ENCODE results near the gene DRICH1.

DNA sequence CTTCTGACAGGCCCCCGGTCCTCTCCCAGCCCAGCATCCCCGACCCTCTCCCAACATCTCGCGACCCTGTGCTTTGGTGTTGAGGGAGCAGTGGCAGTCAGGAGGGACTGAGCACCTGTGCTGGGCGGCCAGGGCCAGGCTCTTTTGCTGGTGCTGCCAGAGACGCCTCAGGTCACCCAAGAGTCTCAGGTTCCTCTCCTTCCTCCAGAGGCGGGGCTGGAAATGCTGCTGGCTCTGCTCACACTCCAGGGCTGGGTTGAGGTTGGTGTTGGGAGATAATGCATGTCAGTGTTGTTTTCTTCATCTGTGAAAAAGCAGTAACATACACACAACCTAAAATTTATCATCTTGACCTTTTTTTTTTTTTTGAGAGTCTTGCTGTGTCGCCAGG lies 50.9 kb downstream of the DRICH1 start:
- TF ChIP-seq, protein P1, sequence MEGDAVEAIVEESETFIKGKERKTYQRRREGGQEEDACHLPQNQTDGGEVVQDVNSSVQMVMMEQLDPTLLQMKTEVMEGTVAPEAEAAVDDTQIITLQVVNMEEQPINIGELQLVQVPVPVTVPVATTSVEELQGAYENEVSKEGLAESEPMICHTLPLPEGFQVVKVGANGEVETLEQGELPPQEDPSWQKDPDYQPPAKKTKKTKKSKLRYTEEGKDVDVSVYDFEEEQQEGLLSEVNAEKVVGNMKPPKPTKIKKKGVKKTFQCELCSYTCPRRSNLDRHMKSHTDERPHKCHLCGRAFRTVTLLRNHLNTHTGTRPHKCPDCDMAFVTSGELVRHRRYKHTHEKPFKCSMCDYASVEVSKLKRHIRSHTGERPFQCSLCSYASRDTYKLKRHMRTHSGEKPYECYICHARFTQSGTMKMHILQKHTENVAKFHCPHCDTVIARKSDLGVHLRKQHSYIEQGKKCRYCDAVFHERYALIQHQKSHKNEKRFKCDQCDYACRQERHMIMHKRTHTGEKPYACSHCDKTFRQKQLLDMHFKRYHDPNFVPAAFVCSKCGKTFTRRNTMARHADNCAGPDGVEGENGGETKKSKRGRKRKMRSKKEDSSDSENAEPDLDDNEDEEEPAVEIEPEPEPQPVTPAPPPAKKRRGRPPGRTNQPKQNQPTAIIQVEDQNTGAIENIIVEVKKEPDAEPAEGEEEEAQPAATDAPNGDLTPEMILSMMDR (conservative IDR thresholded peaks at IDR 0.05; ENCODE audit: low read depth, low read length): no peak
- no peak for TF ChIP-seq EZH2phosphoT487 (IDR thresholded peaks at IDR 0.05; ENCODE audit: borderline replicate concordance, low read length)

Data from PC-3 (cell line).